ENCODE measurements around the gene TESPA1. TPM values are rescaled to one million over a fixed set of nuclear protein-coding genes. Genes with fewer than 3 reads are reported as not detected.
A peak's percentile ranks its signal among the peaks of the same experiment; 100 is the strongest.

Gene TESPA1
- total RNA-seq, 2 experiments from 2014 or later: 111 to 112 TPM

GRCh38 chr12:54937929-54938328 lies 46.6 kb downstream of the TESPA1 start:
- no peak for DNase-seq
- peaks cover 41% of the 10 kb centered on the region for H3K4me1 Mint-ChIP-seq
- peaks cover 14% of the 10 kb centered on the region for H3K9me3 Mint-ChIP-seq
- peaks cover 40% of the 10 kb centered on the region for H3K36me3 Mint-ChIP-seq (ENCODE audit: low read depth)
- no peaks in the 10 kb centered on the region for H3K27me3 Mint-ChIP-seq
- no peak overlapping the region for H3K4me3 Mint-ChIP-seq
- CTCF ChIA-PET: no interaction called here
- POLR2A ChIA-PET: no interaction called here
- H3K27ac Mint-ChIP-seq: no peak overlapping the region

GRCh38 chr12:54937376-54937775 lies 47.2 kb downstream of the TESPA1 start:
- Mint-ChIP-seq H3K4me3 (no peak overlapping the region), H3K27ac (no peak overlapping the region), H3K4me1 (peaks cover 46% of the 10 kb centered on the region), H3K36me3 (ENCODE audit: low read depth) (peaks cover 41% of the 10 kb centered on the region), H3K27me3 (no peaks in the 10 kb centered on the region), H3K9me3 (peaks cover 14% of the 10 kb centered on the region)
- POLR2A ChIA-PET: interaction anchor here (1.1 kb wide), 1 partner anchor 43 kb away, joined by 3 read pairs; no protein-coding TSS in a partner anchor
- no peak for DNase-seq
- CTCF ChIA-PET: no interaction called here

GRCh38 chr12:54936736-54937135 lies 47.8 kb downstream of the TESPA1 start:
- Mint-ChIP-seq H3K36me3 (ENCODE audit: low read depth) (peaks cover 47% of the 10 kb centered on the region), H3K4me1 (peaks cover 53% of the 10 kb centered on the region), H3K9me3 (peaks cover 18% of the 10 kb centered on the region), H3K27me3 (no peaks in the 10 kb centered on the region), H3K4me3 (no peak overlapping the region), H3K27ac (peak overlapping the region; percentile 98)
- ChIA-PET CTCF (interaction anchor here (1.0 to 1.6 kb wide), 5 partner anchors 83 to 235 kb away, joined by 3 to 5 read pairs (median 3); partner anchors contain the start of gene MUCL1), POLR2A (interaction anchor here (1.1 to 3.4 kb wide), 3 partner anchors 13 to 47 kb away, joined by 3 to 29 read pairs (median 5); partner anchors contain the start of gene TESPA1)
- no peak for DNase-seq

GRCh38 chr12:54935235-54935951 lies 49.2 kb downstream of the TESPA1 start:
- CTCF ChIA-PET: interaction anchor here (0.8 to 1.8 kb wide), 15 partner anchors 22 to 277 kb away, joined by 3 to 8 read pairs (median 4); partner anchors contain the start of gene MUCL1
- Mint-ChIP-seq H3K4me1 (peaks cover 56% of the 10 kb centered on the region), H3K9me3 (peaks cover 31% of the 10 kb centered on the region)

GRCh38 chr12:54934419-54934818 lies 50.1 kb downstream of the TESPA1 start:
- POLR2A ChIA-PET: interaction anchor here (0.6 to 3.4 kb wide), 4 partner anchors 14 to 49 kb away, joined by 3 to 29 read pairs (median 4); partner anchors contain the start of gene TESPA1
- no peak for DNase-seq
- Mint-ChIP-seq H3K4me1 (peaks cover 56% of the 10 kb centered on the region), H3K4me3 (no peak overlapping the region), H3K27ac (peak overlapping the region; percentile 98), H3K36me3 (ENCODE audit: low read depth) (peaks cover 62% of the 10 kb centered on the region), H3K9me3 (peaks cover 38% of the 10 kb centered on the region), H3K27me3 (no peaks in the 10 kb centered on the region)
- CTCF ChIA-PET: interaction anchor here (1.0 to 1.6 kb wide), 5 partner anchors 79 to 276 kb away, joined by 3 to 8 read pairs (median 4); no protein-coding TSS in a partner anchor

More at GRCh38 chr12:54935235-54935951, 49.2 kb downstream of the TESPA1 start:
- Mint-ChIP-seq H3K36me3 (ENCODE audit: low read depth) (peaks cover 61% of the 10 kb centered on the region), H3K27ac (peak overlapping the region; percentile 98), H3K27me3 (no peaks in the 10 kb centered on the region), H3K4me3 (peak overlapping the region; percentile 48)
- DNase-seq: peak; percentile 49
- POLR2A ChIA-PET: interaction anchor here (0.6 to 3.4 kb wide), 9 partner anchors 10 to 81 kb away, joined by 3 to 29 read pairs (median 3); partner anchors contain the start of genes MUCL1 and TESPA1

GRCh38 chr12:54933376-54933775 lies 51.2 kb downstream of the TESPA1 start:
- H3K9me3 Mint-ChIP-seq: peaks cover 41% of the 10 kb centered on the region
- H3K4me1 Mint-ChIP-seq: peaks cover 56% of the 10 kb centered on the region
- no peaks in the 10 kb centered on the region for H3K27me3 Mint-ChIP-seq
- DNase-seq: peak; percentile 23
- peak overlapping the region; percentile 98 for H3K27ac Mint-ChIP-seq
- CTCF ChIA-PET: no interaction called here
- no peak overlapping the region for H3K4me3 Mint-ChIP-seq
- POLR2A ChIA-PET: interaction anchor here (3.4 kb wide), 1 partner anchor 50 kb away, joined by 29 read pairs; the partner anchor contains the start of gene TESPA1
- peaks cover 63% of the 10 kb centered on the region for H3K36me3 Mint-ChIP-seq (ENCODE audit: low read depth)

- Mint-ChIP-seq H3K4me3 (no peak overlapping the region), H3K4me1 (peaks cover 56% of the 10 kb centered on the region), H3K27me3 (no peaks in the 10 kb centered on the region), H3K36me3 (ENCODE audit: low read depth) (peaks cover 57% of the 10 kb centered on the region), H3K9me3 (peaks cover 36% of the 10 kb centered on the region), H3K27ac (peak overlapping the region; percentile 98)
- POLR2A ChIA-PET: no interaction called here
- CTCF ChIA-PET: no interaction called here
- no peak for DNase-seq
Measured at GRCh38 chr12:54932691-54933090, 51.9 kb downstream of the TESPA1 start.

- DNase-seq: no peak
- H3K27ac Mint-ChIP-seq: peak overlapping the region; percentile 8
- ChIA-PET CTCF (no interaction called here), POLR2A (no interaction called here)
- H3K4me3 Mint-ChIP-seq: no peak overlapping the region
- peaks cover 40% of the 10 kb centered on the region for H3K9me3 Mint-ChIP-seq
- peaks cover 52% of the 10 kb centered on the region for H3K36me3 Mint-ChIP-seq (ENCODE audit: low read depth)
- H3K4me1 Mint-ChIP-seq: peaks cover 56% of the 10 kb centered on the region
- peaks cover 2% of the 10 kb centered on the region for H3K27me3 Mint-ChIP-seq
Measured at GRCh38 chr12:54932038-54932437, 52.5 kb downstream of the TESPA1 start.

- no peak for DNase-seq
- Mint-ChIP-seq H3K4me1 (peaks cover 36% of the 10 kb centered on the region), H3K27ac (no peak overlapping the region), H3K9me3 (peaks cover 34% of the 10 kb centered on the region), H3K4me3 (no peak overlapping the region), H3K27me3 (peaks cover 2% of the 10 kb centered on the region), H3K36me3 (ENCODE audit: low read depth) (peaks cover 36% of the 10 kb centered on the region)
- CTCF ChIA-PET: no interaction called here
- POLR2A ChIA-PET: no interaction called here
Measured at GRCh38 chr12:54929998-54930397, 54.6 kb downstream of the TESPA1 start.

- Mint-ChIP-seq H3K4me3 (no peak overlapping the region), H3K4me1 (no peaks in the 10 kb centered on the region), H3K36me3 (ENCODE audit: low read depth) (peaks cover 17% of the 10 kb centered on the region), H3K9me3 (peaks cover 25% of the 10 kb centered on the region), H3K27ac (no peak overlapping the region), H3K27me3 (peaks cover 2% of the 10 kb centered on the region)
- ChIA-PET POLR2A (interaction anchor here (1.7 kb wide), 1 partner anchor 9 kb away, joined by 3 read pairs; no protein-coding TSS in a partner anchor), CTCF (no interaction called here)
- no peak for DNase-seq
Measured at GRCh38 chr12:54926246-54926645, 58.3 kb downstream of the TESPA1 start.

GRCh38 chr12:54924972-54925707 lies 59.4 kb downstream of the TESPA1 start:
- CTCF ChIA-PET: no interaction called here
- Mint-ChIP-seq H3K9me3 (peaks cover 14% of the 10 kb centered on the region), H3K4me1 (no peaks in the 10 kb centered on the region), H3K36me3 (ENCODE audit: low read depth) (peaks cover 7% of the 10 kb centered on the region), H3K27me3 (peaks cover 2% of the 10 kb centered on the region), H3K4me3 (no peak overlapping the region), H3K27ac (no peak overlapping the region)
- POLR2A ChIA-PET: interaction anchor here (1.7 kb wide), 1 partner anchor 10 kb away, joined by 3 read pairs; no protein-coding TSS in a partner anchor
- no peak for DNase-seq

- no peak for DNase-seq
- no peaks in the 10 kb centered on the region for H3K9me3 Mint-ChIP-seq
- CTCF ChIA-PET: interaction anchor here (1.3 kb wide), 1 partner anchor 76 kb away, joined by 3 read pairs; no protein-coding TSS in a partner anchor
- H3K27ac Mint-ChIP-seq: no peak overlapping the region
- H3K4me3 Mint-ChIP-seq: no peak overlapping the region
- POLR2A ChIA-PET: no interaction called here
- H3K4me1 Mint-ChIP-seq: no peaks in the 10 kb centered on the region
- no peaks in the 10 kb centered on the region for H3K36me3 Mint-ChIP-seq (ENCODE audit: low read depth)
- peaks cover 3% of the 10 kb centered on the region for H3K27me3 Mint-ChIP-seq
Measured at GRCh38 chr12:54917001-54917488, 67.5 kb downstream of the TESPA1 start.

Measured in activated CD4-positive, alpha-beta memory T cell treated with anti-CD3 and anti-CD28 coated beads, Interleukin-2, amount 10 ng/mL, durations not matched to agents 7 days and 5 days (primary cell).